Measurements from ENCODE around the gene ZNF107. TPM values are rescaled to one million over a fixed set of nuclear protein-coding genes. Genes with fewer than 3 reads are reported as not detected.

Gene ZNF107
- total and polyA plus RNA-seq, 2 experiments from 2014 or later: 14.8 to 55.3 TPM

DNA sequence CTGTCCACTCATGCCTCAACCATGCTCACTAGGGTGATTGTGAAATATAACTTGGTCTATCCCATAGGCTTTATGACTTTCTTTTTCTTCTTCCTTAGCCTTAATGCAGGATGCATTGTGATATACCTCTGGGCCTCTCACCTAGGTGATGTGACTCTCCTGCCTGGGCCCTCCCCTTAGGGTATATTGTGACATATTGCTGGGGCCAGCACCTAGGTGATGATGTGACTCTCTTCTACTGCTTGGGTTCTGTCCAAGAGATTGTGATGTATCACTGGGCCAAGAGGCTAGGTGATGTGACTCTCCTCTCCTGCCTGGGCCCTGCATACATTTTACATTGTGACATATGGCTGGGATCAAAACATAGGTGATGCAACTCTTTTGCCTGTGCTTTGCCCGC, 14.7 kb upstream of the ZNF107 start (continued):
- TF ChIP-seq, protein P1, sequence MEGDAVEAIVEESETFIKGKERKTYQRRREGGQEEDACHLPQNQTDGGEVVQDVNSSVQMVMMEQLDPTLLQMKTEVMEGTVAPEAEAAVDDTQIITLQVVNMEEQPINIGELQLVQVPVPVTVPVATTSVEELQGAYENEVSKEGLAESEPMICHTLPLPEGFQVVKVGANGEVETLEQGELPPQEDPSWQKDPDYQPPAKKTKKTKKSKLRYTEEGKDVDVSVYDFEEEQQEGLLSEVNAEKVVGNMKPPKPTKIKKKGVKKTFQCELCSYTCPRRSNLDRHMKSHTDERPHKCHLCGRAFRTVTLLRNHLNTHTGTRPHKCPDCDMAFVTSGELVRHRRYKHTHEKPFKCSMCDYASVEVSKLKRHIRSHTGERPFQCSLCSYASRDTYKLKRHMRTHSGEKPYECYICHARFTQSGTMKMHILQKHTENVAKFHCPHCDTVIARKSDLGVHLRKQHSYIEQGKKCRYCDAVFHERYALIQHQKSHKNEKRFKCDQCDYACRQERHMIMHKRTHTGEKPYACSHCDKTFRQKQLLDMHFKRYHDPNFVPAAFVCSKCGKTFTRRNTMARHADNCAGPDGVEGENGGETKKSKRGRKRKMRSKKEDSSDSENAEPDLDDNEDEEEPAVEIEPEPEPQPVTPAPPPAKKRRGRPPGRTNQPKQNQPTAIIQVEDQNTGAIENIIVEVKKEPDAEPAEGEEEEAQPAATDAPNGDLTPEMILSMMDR (conservative IDR thresholded peaks at IDR 0.05; ENCODE audit: low read depth in 2 of 2): no peak
- no peak for TF ChIP-seq POLR2AphosphoS5 (IDR thresholded peaks at IDR 0.05; ENCODE audit: low read depth)

DNA sequence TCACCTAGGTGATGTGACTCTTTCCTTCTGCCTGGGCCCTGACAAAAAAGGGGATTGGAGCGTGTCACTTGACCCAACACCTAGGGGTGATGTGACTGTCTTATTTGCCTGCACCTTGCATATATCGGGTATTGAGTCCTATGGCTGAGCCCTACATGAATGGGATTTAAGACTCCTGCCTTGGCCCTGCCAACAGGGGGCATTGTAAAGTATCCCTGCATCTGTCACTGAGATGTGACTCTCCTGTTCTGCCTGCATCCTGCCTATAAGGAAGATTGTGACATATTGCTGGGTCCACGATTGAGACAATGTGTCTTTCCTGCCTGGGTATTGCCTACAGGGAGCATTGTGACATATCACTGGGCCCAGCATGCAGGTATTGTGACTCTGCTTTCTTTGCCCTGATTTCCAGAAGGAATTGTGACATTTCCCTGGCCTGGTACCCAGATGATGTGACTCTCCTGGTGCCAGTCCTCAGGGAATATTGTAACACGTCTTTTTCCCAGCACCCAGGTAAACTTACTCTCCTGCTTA, 14.2 kb upstream of the ZNF107 start:
- no peaks in the 10 kb centered on the region for H3F3A ChIP-seq (replicated peaks; ENCODE audit: low read depth)
- H3K4me1 ChIP-seq (ENCODE audit: insufficient read depth): no peaks in the 10 kb centered on the region
- H3K79me2 ChIP-seq (replicated peaks; ENCODE audit: insufficient read depth): no peaks in the 10 kb centered on the region
- no peaks in the 10 kb centered on the region for H3K27me3 Mint-ChIP-seq (ENCODE audit: insufficient read depth, low read depth, poor library complexity)
- H3K4me1 Mint-ChIP-seq: no peaks in the 10 kb centered on the region
- no peaks in the 10 kb centered on the region for H3K27me3 ChIP-seq (ENCODE audit: insufficient read depth)
- H3K27ac Mint-ChIP-seq: no peak overlapping the region
- no peaks in the 10 kb centered on the region for H4K20me1 ChIP-seq (replicated peaks; ENCODE audit: insufficient read depth)
- peaks cover 74% of the 10 kb centered on the region for H3K9me3 Mint-ChIP-seq
- no peak overlapping the region for H3K4me3 Mint-ChIP-seq
- no peaks in the 10 kb centered on the region for H3K9me2 ChIP-seq (ENCODE audit: insufficient read depth)
- TF ChIP-seq, protein P2, sequence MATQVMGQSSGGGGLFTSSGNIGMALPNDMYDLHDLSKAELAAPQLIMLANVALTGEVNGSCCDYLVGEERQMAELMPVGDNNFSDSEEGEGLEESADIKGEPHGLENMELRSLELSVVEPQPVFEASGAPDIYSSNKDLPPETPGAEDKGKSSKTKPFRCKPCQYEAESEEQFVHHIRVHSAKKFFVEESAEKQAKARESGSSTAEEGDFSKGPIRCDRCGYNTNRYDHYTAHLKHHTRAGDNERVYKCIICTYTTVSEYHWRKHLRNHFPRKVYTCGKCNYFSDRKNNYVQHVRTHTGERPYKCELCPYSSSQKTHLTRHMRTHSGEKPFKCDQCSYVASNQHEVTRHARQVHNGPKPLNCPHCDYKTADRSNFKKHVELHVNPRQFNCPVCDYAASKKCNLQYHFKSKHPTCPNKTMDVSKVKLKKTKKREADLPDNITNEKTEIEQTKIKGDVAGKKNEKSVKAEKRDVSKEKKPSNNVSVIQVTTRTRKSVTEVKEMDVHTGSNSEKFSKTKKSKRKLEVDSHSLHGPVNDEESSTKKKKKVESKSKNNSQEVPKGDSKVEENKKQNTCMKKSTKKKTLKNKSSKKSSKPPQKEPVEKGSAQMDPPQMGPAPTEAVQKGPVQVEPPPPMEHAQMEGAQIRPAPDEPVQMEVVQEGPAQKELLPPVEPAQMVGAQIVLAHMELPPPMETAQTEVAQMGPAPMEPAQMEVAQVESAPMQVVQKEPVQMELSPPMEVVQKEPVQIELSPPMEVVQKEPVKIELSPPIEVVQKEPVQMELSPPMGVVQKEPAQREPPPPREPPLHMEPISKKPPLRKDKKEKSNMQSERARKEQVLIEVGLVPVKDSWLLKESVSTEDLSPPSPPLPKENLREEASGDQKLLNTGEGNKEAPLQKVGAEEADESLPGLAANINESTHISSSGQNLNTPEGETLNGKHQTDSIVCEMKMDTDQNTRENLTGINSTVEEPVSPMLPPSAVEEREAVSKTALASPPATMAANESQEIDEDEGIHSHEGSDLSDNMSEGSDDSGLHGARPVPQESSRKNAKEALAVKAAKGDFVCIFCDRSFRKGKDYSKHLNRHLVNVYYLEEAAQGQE (IDR thresholded peaks at IDR 0.05; ENCODE audit: unreplicated experiment): no peak
- TF ChIP-seq POLR2AphosphoS5 (IDR thresholded peaks at IDR 0.05; ENCODE audit: low read depth) (no peak), EZH2 (IDR thresholded peaks at IDR 0.05; ENCODE audit: low read depth, unreplicated experiment) (no peak), ZNF331 (CRISPR knock-in tag; IDR thresholded peaks at IDR 0.05; ENCODE audit: low read depth) (no peak), CREB1 (CRISPR knock-in tag; IDR thresholded peaks at IDR 0.05; ENCODE audit: low read depth) (no peak), NANOG (IDR thresholded peaks at IDR 0.05; ENCODE audit: borderline replicate concordance) (no peak)
- TF ChIP-seq, protein P1 (conservative IDR thresholded peaks at IDR 0.05; ENCODE audit: low read depth in 2 of 2): peak; percentile 29 to 52; a peak in 3 of 4 replicates
- H3K4me2 ChIP-seq: no peak overlapping the region
- H2AFZ ChIP-seq: no peak overlapping the region
- ATAC-seq (no peak), DNase-seq (ENCODE audit: low spot score) (peak; percentile 21)
- peaks cover 13% of the 10 kb centered on the region; the same call in 2 of the 3 replicates for H3K36me3 Mint-ChIP-seq (ENCODE audit: low read depth)
- no peak overlapping the region for H3K4me3 ChIP-seq
- H3K36me3 ChIP-seq (ENCODE audit: insufficient read depth): no peaks in the 10 kb centered on the region
- no peak overlapping the region for H3K27ac ChIP-seq (ENCODE audit: low read depth)
